NCI-H226 (cell line): ENCODE results near the gene PAN3.
A peak's percentile ranks its signal among the peaks of the same experiment; 100 is the strongest.

Experiments used
- DNase-seq: peaks from one replicate; pipeline ENCODE4 v3.0.0-alpha.2; 2015

The PAN3 gene

GRCh38 chr13:28314879-28315278 is 176.5 kb downstream of the PAN3 start:
- DNase-seq, result no peak

DNA sequence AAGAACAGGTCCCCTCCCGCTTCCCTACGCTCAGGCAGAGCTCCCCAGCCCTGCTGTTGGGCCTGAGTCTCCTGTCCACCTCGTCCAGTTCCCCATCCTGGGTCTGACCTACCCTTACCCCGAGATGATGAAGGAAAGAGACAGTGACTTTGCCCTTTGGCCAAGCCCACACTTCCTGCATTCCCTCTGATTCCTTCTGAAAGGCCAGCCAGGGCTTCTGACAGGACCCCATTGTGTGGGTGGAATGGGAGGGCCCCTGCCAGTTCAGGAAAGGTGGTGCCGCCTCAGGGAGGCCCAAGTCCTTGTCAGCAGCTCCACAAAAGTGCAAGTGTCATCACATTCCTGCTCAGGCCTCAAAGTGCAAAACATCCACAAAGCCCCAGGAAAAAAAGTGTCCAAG is 177.8 kb downstream of the PAN3 start:
- no peak for DNase-seq

DNA sequence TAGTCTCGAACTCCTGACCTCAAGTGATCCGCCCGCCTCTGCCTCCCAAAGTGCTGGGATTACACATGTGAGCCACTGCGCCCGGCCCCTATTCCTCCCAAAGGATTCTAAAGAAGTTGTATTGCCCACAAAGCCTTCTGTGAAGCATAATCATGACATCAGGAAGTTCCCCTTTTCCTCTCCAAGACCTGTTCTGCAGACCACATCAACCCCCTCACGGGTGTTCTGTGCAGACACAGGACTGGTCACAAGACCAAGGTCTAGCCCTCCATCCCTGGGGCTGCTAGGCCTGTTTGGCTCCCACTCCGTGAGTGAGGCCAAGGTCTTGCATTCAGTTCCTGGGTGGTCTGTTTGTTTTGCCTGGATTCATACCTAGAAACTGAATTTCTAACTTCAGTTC is 178.5 kb downstream of the PAN3 start:
- DNase-seq, result no peak

- DNase-seq, result no peak
Observed at GRCh38 chr13:28318496-28318895, 180.2 kb downstream of the PAN3 start.

GRCh38 chr13:28319528-28319927 is 181.2 kb downstream of the PAN3 start:
- DNase-seq, result no peak

DNA sequence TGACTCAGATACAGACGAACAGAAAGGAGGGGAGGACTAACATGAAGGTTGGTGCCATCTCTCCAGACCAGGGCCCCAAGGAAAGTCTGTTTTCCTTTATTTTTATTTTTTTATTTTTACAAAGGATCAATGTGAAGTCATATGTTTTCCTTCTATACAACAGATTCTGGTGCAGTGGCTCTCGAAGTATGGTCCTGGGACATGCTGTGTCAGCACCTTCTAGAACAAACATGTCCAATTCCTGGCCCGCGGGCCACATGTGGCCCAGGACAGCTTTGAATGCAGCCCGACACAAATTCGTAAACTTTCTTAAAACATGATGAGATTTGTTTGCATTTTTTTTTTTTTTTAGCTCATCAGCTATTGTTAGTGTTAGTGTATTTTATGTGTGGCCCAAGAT is 181.9 kb downstream of the PAN3 start:
- no peak for DNase-seq

GRCh38 chr13:28320884-28321574 is 182.7 kb downstream of the PAN3 start:
- DNase-seq, result no peak

GRCh38 chr13:28321756-28322155 is 183.4 kb downstream of the PAN3 start:
- no peak for DNase-seq

DNA sequence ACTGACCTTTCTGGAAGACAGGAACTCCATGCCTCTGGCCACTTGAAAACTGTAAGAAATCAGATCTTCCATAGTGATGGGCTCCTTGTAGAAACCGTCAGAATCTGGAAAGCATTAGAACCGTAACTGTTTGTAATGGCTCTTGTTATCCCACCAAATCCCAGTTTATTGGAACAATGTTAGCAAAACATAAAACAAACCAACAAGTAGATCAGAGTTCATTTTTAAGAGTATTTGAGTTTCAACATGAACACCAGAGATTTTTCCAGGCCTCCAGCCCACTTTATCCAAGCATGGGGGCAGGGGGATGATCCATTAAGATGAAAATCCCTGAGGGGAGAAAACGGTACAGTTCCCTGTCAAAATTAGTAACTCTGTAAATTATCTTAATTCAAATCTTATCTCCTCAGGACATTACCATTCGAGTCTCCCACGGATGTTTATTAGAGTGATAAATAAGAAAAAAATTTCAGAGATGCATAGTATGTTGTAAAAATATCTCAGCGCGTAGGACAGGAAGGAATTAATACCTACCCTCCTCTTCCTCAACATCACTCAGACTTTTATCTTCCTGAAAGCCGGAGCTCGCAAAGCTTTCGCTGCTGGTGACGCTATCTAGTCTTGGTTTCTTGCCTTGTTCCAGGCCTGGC is 184.0 kb downstream of the PAN3 start:
- DNase-seq, result no peak

GRCh38 chr13:28324181-28324789 is 185.9 kb downstream of the PAN3 start:
- no peak for DNase-seq

GRCh38 chr13:28325022-28325421 is 186.7 kb downstream of the PAN3 start:
- no peak for DNase-seq

- DNase-seq, result no peak
Observed at GRCh38 chr13:28326056-28326455, 187.7 kb downstream of the PAN3 start.

DNA sequence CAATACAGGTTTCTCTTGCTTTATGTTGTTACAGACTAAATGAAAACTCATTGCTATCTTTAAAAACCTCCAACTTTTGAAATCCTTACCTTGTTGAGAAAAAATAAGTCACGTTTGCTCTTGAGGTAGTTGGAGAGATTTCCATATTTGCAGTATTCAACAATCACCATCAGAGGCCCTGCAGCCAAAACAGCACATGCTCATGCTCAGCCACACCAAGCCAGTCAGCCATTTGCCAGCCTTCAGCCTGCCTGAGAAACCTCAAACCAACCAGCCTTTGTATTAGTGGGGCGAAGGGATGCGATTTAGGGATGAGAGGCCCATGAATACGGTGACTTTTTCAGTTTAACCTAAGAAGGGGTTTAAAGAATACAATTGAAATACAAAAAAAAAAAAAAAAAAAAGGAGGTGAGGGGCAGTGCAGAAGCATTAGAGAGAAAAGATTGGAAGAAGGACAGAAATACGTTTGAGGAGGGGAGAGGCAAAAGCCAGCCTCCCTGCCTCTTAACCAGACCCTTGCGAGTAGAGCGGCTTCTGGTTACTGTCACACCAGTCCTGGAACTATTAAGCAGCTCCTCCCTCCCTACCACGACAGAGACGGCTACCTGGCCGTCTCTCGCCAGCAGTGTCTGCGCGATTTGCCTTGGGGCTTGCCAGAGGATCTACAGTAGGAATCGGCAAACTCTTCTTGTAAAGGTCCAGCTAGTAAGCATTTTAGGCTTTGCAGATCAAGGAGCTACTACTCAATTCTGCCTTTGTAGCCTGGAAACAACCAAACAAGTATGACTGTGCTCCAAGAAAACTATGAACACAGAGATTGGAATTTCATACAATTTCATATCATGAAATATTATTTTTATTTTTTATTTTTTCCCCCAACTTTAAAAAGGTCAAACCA is 189.3 kb downstream of the PAN3 start:
- DNase-seq, result no peak

DNA sequence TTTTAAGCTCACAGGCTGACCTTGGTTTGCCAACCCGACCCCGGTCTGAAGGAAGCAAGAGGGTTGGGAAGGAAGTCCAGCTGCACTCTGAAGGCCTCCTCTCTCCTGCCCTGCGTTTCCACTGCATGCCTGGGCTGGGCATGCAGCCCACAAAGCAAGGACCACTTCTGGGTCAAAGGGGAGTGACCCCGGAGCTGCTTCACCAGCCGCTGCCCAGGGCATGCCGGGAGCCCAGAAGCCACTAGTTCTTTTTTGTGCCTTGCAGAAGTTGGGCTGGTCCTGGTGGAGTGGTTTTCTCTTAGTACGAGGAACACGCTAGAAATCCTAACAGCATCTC is 189.9 kb downstream of the PAN3 start:
- no peak for DNase-seq

- peak; percentile 78 for DNase-seq
Observed at GRCh38 chr13:28329395-28330158, 191.2 kb downstream of the PAN3 start.

DNA sequence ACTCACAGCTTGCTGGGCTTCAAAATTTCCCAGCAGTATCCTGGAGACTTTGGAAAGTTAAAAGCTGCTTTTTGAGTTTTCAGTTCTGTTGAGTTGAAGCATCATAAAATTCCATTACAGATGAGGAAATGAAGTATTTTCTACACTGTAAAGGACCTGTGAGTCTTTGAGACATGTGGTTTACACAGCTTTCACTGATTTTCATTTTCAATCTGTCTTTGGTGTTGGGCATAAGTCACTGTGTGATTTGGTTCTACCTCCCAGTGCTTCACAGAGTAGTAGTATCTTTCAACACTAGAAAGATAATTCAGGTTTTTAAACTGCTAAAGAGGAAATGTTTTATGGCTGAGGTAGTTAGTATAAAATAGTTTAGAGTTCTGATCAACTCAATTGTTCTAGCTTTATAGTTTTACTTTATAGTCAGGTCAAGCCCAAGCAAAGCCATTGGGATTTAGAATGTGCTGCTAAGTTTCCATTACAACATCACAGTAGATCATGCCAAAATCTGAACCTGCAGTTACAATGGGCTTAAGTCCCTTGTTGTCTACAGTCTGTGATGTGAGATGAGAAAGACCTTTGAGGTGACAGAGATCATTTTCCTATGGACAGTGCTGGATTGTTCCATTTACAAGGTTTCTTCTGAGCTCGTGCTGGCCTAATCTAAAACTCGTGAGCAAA is 195.0 kb downstream of the PAN3 start:
- DNase-seq, result no peak

DNA sequence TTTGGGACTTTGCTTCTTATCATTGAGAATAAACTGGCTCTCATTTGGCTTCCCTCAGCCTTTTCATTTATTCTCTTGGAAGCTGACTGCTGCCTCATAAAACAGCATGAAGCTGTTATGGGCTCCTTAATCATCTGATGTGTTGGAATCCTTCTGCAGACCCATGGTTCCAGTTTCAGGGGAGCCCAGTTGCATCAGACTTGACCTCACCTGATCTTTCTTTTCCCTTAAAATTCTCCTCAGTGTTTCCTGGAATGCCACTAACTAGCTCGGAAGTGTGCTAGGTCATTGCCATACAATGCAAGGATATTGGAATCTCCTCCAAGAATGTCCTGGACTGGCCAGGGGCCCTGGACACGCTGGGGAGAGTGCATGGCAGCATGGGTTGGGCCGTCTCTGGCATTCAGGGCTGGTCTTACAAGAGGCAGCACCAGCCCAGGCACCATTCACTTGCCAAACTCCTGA is 197.9 kb downstream of the PAN3 start:
- DNase-seq, result no peak

DNA sequence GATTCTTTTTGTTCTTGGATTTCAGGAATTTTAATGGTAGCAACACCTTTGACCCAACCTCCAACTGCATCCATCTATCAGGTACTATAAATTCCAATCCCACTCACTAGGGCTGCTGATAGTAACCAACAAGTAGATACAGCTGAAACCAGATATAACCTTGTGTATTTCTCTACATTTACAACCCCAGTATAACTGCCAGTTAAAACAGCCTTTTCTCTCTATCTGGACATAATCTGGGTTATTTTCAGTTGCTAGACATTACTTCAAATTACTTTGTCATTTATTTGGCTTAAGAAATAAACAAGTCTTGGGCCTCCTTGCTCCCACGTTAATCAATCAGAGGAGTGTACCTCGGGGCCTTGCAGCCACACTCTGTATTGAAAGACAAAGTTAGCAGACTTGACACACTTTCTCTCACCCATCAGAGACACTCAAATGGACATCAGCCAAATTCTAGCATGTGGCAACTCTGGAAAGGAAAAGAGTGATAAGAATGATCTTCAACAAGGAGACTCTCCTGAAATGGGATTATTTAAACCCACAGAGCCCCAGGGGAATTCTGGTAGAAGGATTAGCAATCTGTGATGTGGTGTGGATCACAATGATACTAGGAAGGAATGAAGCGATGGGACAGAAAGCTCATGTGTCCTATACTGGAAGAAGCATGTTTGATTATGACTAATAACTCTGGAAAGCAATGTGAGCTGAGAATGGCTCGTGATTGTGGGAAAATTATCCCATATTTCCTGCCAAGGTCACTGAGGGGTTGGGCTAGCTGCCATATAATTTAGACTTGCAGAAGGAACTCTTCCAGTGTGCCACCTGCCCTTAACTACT is 199.0 kb downstream of the PAN3 start:
- peak; percentile 26 for DNase-seq

DNA sequence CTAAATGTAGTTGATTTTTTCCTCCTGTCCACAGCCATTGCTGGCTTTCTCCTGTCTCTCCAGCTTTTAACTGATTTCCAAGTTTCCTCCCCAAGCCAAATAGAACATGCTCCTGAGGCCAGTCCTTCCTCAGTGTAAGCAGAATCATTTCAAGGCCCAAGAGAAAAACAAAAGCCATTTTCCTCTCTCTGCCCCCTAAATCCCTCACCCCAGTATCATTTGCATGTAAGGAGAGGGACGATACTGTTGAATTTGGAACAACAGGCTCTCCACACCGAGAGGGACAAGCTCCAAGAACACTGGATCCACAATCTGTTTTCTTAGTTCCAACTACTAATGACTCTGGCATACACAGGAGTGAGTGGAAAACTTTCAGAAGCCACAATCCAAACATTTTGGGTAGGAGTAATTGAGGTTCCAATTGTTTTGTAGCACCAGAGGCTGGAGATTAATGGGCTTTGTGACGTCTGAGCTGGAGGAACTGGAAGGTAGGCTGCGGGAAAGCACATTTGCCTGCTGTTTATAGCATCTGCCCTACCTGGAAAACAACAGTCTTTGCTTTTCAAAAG is 199.7 kb downstream of the PAN3 start:
- no peak for DNase-seq

- no peak for DNase-seq
Observed at GRCh38 chr13:28338742-28339141, 200.4 kb downstream of the PAN3 start.

- peak; percentile 24 for DNase-seq
Observed at GRCh38 chr13:28339419-28339818, 201.1 kb downstream of the PAN3 start.
